Muscle of leg (tissue), 11 donors: ENCODE data around the gene ELAVL1. TPM values are rescaled to one million over a fixed set of nuclear protein-coding genes. Genes with fewer than 3 reads are reported as not detected.
A peak's percentile ranks its signal among the peaks of the same experiment; 100 is the strongest.

ENCODE experiments used
- DNase-seq: peaks from one replicate; pipeline ENCODE4 v3.0.0; 2013
- H3K27ac ChIP-seq: one replicate; pipeline ENCODE4 v1.5.1; 2013; ENCODE audit warnings: mild to moderate bottlenecking, low read length, control low read depth
- H3K27me3 ChIP-seq: one replicate; pipeline ENCODE4 v1.6.1; 2013; ENCODE audit warnings: low read length; ENCODE audit not compliant: control insufficient read depth, insufficient read depth
- H3K36me3 ChIP-seq: one replicate; pipeline ENCODE4 v1.6.1; 2013; ENCODE audit warnings: low read length; ENCODE audit not compliant: control insufficient read depth, insufficient read depth
- H3K4me1 ChIP-seq: one replicate; pipeline ENCODE4 v1.6.1; 2013; ENCODE audit warnings: low read length; ENCODE audit not compliant: control insufficient read depth, insufficient read depth
- H3K4me3 ChIP-seq: one replicate; pipeline ENCODE4 v1.5.1; 2013; ENCODE audit warnings: low read length, control low read depth
- H3K9me3 ChIP-seq: replicated peaks from 2 replicates; pipeline ENCODE4 v1.6.1; 2013; ENCODE audit warnings: low read depth, low read length; ENCODE audit not compliant: control insufficient read depth
- WGBS: methylation state at CpG from one replicate; pipeline ENCODE4 v1.1.5; 2013; ENCODE audit warnings: missing lambda C conversion rate; ENCODE audit not compliant: insufficient coverage; 5-methylcytosine and 5-hydroxymethylcytosine counted together
- polyA plus RNA-seq, 8 donors: library from polyadenylated mRNA; unstranded; fragments of 120-200 nt; gene quantifications; one replicate each; pipeline versions ENCODE4 v1.2.1 to v1.2.3, GENCODE V29; 2013; ENCODE audit warnings: inconsistent platforms in 1 of 8, low replicate concordance in 1 of 8; ENCODE audit not compliant: insufficient read length in 8 of 8, insufficient read depth in 1 of 8
- total RNA-seq: library from RNA; stranded (reverse); fragments of 120-200 nt; gene quantifications from one replicate; pipeline ENCODE4 v1.2.4, GENCODE V29; 2013

The ELAVL1 gene
- total and polyA plus RNA-seq, 9 donors = 36.7 to 67.4 (median 56.7) TPM

DNA sequence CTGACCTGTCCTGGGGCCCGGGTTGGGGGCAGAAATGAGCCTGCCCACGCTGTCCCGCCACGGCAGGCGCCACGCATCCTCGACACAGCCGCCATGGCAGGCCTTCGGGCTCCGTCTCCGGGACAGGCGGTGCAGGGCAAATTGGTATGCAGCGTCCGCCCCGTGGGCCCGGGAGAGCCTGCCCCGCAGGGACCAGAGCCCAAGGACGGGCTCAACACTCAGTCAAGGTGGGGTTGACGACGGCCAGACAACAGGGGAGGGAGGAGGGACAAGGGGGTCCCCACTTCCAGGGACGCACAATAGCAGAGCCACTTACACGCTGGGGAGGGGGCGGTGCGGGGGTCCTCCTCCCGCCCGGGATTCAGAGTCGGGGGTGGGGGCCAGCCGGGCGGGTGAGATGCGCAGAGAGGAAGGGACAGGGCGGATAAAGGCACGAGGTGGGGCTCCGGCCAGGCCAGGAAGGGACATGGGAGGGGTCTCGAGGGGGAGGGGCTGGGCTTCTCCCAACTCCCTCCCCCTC lies 80.7 kb downstream of the ELAVL1 start:
- H3K27me3 ChIP-seq = peaks cover 5% of the 10 kb centered on the region
- no peak for DNase-seq
- WGBS = 43% methylated on average over 27 of the region's 34 CpGs
- H3K4me1 ChIP-seq = peaks cover 36% of the 10 kb centered on the region
- no peak overlapping the region for H3K27ac ChIP-seq
- H3K36me3 ChIP-seq = peaks cover 25% of the 10 kb centered on the region
- H3K9me3 ChIP-seq = no peaks in the 10 kb centered on the region
- H3K4me3 ChIP-seq = no peak overlapping the region

DNA sequence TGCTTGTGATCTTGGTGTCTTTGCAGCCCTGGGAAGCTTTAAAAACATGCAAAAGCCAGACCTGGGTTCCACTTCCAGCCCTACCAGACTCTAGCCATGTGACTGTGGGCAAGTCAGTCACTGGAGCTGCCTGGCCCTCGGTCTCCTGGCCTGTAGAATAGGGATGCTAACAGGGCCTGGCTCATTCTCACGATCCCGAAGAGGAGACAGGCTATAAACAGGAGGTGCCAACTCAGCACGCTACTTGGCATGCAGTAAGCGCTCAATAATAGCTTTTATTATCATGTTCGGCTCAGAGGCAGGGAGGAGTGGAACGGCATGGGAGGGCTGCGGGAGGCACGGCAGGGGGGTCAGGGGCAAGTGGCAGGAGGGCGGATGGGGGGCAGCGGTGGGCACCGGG lies 81.2 kb downstream of the ELAVL1 start:
- WGBS = 78% methylated on average over 12 of the region's 12 CpGs

GRCh38 chr19:7923295-7924191 lies 81.9 kb downstream of the ELAVL1 start:
- Histone ChIP-seq H3K4me3 (no peak overlapping the region), H3K4me1 (peaks cover 46% of the 10 kb centered on the region), H3K27me3 (peaks cover 16% of the 10 kb centered on the region), H3K27ac (no peak overlapping the region), H3K36me3 (peaks cover 25% of the 10 kb centered on the region), H3K9me3 (no peaks in the 10 kb centered on the region)
- no peak for DNase-seq
- WGBS = 73% methylated on average over 11 of the region's 31 CpGs

More for the DNA sequence above, 81.2 kb downstream of the ELAVL1 start:
- peak; percentile 21 for DNase-seq
- Histone ChIP-seq H3K36me3 (peaks cover 25% of the 10 kb centered on the region), H3K4me1 (peaks cover 41% of the 10 kb centered on the region), H3K27ac (no peak overlapping the region), H3K9me3 (no peaks in the 10 kb centered on the region), H3K4me3 (no peak overlapping the region), H3K27me3 (peaks cover 9% of the 10 kb centered on the region)

DNA sequence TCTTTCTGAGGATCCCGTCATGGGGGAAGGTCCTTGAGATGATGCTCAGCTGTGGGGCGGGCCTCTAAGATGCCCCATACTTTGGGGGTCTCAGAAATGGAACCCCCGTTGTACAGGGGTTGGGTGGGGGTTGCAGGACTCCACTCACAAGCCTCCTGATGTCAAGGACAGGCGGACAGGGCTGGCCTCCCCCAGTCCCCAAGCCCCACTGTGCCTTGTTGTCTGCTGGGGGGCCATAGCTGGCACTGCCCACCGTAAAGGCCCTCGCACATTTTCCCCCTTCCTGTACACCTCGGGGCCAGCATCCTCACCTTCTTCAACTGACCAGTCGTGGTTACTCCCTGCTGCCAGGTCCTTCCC lies 82.6 kb downstream of the ELAVL1 start:
- peaks cover 25% of the 10 kb centered on the region for H3K36me3 ChIP-seq
- WGBS = 83% methylated on average over 1 of the region's 8 CpGs
- H3K9me3 ChIP-seq = no peaks in the 10 kb centered on the region
- no peak overlapping the region for H3K27ac ChIP-seq
- DNase-seq = no peak
- no peak overlapping the region for H3K4me3 ChIP-seq
- peaks cover 48% of the 10 kb centered on the region for H3K4me1 ChIP-seq
- H3K27me3 ChIP-seq = peaks cover 24% of the 10 kb centered on the region

DNA sequence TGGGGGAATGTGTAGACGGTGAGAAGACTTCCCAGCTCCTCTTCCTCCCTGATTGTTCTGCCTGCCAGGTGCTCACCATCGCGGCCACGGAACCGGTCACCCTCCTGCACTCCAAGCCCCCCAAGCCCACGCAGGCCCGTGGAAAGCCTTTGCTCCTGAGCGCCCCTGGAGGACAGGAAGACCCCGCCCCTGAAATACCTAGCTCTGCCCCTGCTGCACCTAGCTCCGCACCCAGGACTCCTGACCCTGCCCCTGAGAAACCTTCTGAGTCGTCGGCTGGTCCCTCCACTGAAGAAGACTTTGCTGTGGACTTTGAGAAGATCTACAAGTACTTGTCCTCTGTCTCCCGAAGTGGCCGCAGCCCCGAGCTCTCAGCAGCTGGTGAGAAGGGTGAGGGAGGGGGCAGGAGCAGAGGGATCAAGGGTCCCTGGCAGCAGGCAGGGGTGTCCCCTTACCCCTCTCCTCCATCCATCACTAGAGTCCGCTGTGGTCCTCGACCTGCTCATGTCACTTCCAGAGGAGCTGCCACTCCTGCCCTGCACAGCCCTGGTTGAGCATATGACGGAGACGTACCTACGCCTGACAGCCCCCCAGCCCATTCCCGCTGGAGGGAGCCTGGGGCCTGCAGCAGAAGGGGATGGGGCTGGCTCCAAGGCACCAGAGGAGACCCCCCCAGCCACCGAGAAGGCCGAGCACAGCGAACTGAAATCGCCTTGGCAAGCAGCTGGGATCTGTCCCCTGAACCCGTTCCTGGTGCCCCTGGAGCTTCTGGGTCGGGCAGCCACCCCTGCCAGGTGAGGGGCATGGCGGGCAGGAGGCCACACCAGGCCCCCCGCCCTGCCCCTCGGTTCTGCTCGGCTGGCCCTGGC lies 83.2 kb downstream of the ELAVL1 start:
- H3K4me1 ChIP-seq = peaks cover 51% of the 10 kb centered on the region
- peaks cover 19% of the 10 kb centered on the region for H3K36me3 ChIP-seq
- 88% methylated on average over 26 of the region's 31 CpGs for WGBS

DNA sequence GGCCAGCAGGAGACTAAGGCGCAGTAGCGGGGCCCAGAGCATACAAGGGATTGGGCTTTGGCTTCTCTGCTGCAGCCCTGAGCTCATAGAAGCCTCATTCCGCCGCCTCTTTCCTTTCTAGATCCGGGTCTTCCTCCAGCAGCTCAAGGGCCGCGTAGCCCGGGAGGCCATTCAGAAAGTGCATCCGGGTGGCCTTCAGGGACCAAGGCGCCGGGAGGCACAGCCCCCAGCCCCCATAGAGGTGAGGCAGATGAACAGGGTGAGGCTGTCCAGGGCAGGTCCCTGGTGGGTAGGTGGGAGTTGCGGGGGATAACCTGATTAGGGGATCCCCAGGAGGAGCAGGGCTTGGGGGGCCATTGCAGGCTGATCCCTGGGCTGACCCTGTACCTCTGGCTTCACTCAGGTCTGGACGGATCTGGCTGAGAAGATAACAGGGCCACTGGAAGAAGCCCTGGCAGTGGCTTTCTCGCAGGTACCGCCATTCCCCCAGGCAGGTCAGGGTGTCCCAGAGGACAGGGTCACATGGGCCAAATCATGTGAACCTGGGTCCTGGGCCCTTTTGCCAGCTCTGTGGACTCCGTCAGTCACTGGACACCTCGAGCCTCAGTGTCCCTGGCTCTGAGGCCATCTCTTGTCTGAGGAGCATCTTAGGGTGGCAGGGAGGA lies 84.0 kb downstream of the ELAVL1 start:
- Histone ChIP-seq H3K4me1 (peaks cover 47% of the 10 kb centered on the region), H3K27ac (peak overlapping the region; percentile 89), H3K9me3 (no peaks in the 10 kb centered on the region), H3K4me3 (peak overlapping the region; percentile 58), H3K36me3 (peaks cover 16% of the 10 kb centered on the region), H3K27me3 (peaks cover 37% of the 10 kb centered on the region)
- no peak for DNase-seq
- WGBS = 51% methylated on average over 12 of the region's 17 CpGs

More for the DNA sequence above, 83.2 kb downstream of the ELAVL1 start:
- no peak for DNase-seq
- Histone ChIP-seq H3K9me3 (no peaks in the 10 kb centered on the region), H3K27ac (no peak overlapping the region), H3K27me3 (peaks cover 30% of the 10 kb centered on the region), H3K4me3 (no peak overlapping the region)

GRCh38 chr19:7920519-7921301 lies 84.7 kb downstream of the ELAVL1 start:
- Histone ChIP-seq H3K4me3 (peak overlapping the region; percentile 59), H3K27me3 (peaks cover 43% of the 10 kb centered on the region), H3K27ac (peak overlapping the region; percentile 89), H3K9me3 (no peaks in the 10 kb centered on the region), H3K36me3 (peaks cover 16% of the 10 kb centered on the region), H3K4me1 (peaks cover 51% of the 10 kb centered on the region)
- 1% methylated on average over 48 of the region's 62 CpGs for WGBS
- peak; percentile 97 for DNase-seq

DNA sequence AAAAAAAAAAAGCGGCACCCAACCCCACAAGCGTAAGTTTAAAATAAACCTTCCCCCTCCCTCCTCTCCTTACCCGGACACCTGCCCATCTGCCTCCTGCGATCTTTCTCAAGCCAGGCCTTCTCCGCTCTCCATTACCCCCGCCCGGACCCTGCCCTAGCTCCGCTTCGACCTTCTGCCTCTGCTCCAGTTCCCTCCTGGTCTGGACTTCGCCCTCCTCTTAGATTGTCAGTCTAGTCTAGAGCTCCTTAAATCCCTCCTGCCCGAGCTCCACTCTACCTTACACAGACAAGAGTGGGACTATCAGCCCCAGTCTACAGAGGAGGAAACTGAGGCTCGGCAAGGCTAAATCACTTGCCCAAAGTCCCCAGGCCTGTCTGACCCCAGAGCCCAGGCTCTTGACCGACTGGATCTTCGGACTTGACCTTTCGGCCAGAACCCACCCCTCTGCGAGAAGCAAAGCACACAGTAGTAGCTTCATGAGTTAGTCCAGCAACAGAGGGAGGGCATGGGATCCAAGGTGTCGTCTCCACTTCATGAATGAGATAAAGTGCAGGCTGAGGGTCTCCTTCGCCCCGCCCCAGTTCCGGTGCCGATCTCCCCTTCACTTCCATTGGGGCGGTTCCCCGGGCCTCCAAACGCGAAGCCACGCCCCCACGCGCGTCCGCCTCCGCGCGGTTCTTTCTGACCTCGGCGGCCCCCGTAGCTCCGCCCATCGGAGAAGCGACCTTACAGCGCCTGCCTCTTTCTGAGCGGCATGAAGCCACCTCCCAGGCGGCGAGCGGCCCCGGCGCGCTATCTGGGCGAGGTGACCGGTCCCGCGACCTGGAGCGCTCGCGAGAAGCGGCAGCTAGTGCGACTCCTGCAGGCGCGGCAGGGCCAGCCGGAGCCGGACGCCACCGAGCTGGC lies 85.6 kb downstream of the ELAVL1 start, which contains the start of gene SNAPC2:
SNAPC2 (plus strand) TSS at position 729 of the 909 bp plus-strand sequence; CDS start at position 758, 29 bp downstream.
- peaks cover 51% of the 10 kb centered on the region for H3K27me3 ChIP-seq
- peak within 1 kb of the TSS; percentile 89 for H3K27ac ChIP-seq
- no peaks in the 10 kb centered on the region for H3K9me3 ChIP-seq
- WGBS = 6% methylated on average over 56 of the region's 62 CpGs
- peaks cover 16% of the 10 kb centered on the region for H3K36me3 ChIP-seq
- H3K4me3 ChIP-seq = peak within 1 kb of the TSS; percentile 59
- H3K4me1 ChIP-seq = peaks cover 52% of the 10 kb centered on the region
- peak; percentile 97 for DNase-seq
